KMS-11 (cell line): ENCODE measurements around the gene TBCE.
"Not testable (repeated sequence)": the region's sequence is repeated elsewhere in the genome, so short reads cannot be mapped to it uniquely, and the experiment has no call there.

Experiments used
- H2AFZ ChIP-seq: fragments of 200-600 bp; sonication (generic); 2 replicates; pipeline ENCODE4 v1.6.1; 2016; ENCODE audit warnings: antibody characterized with exemption, mixed run types, low read depth
- H3K27ac ChIP-seq: fragments of 200-600 bp; sonication (generic); 2 replicates; pipeline ENCODE4 v1.6.1; 2016; ENCODE audit warnings: mild to moderate bottlenecking, mixed run types
- H3K27me3 ChIP-seq: fragments of 200-600 bp; sonication (generic); 2 replicates; pipeline ENCODE4 v1.6.1; 2017; ENCODE audit warnings: mild to moderate bottlenecking, low read depth, mixed run types, moderate library complexity; ENCODE audit not compliant: insufficient read depth
- H3K36me3 ChIP-seq: fragments of 200-600 bp; sonication (generic); 2 replicates; pipeline ENCODE4 v1.6.1; 2017; ENCODE audit warnings: mild to moderate bottlenecking, mixed run types; ENCODE audit not compliant: insufficient read depth
- H3K4me1 ChIP-seq: fragments of 200-600 bp; sonication (generic); 2 replicates; pipeline ENCODE4 v1.6.1; 2016; ENCODE audit warnings: mild to moderate bottlenecking, low read depth, mixed run types; ENCODE audit not compliant: poor library complexity, severe bottlenecking
- H3K4me2 ChIP-seq: fragments of 200-600 bp; sonication (generic); 2 replicates; pipeline ENCODE4 v1.7.0; 2016; ENCODE audit warnings: mild to moderate bottlenecking, mixed run types
- H3K4me3 ChIP-seq: fragments of 200-600 bp; sonication (generic); IDR thresholded peaks from 2 replicates; pipeline ENCODE4 v1.6.1; 2017; ENCODE audit warnings: low read depth, low read length, mixed read lengths; ENCODE audit not compliant: insufficient read depth
- H3K79me2 ChIP-seq: fragments of 200-600 bp; sonication (generic); 2 replicates; pipeline ENCODE4 v1.6.1; 2016; ENCODE audit warnings: low read depth, mixed run types; ENCODE audit not compliant: insufficient read depth
- H3K9ac ChIP-seq: fragments of 200-600 bp; sonication (generic); 2 replicates; pipeline ENCODE4 v1.6.1; 2016; ENCODE audit warnings: mild to moderate bottlenecking, mixed run types
- H4K20me1 ChIP-seq: fragments of 200-600 bp; sonication (generic); 2 replicates; pipeline ENCODE4 v1.6.1; 2016; ENCODE audit warnings: mild to moderate bottlenecking, mixed run types; ENCODE audit not compliant: insufficient read depth
- TF ChIP-seq, protein P1 (sequence below): fragments of 200-600 bp; sonication (generic); conservative IDR thresholded peaks from 2 replicates; pipeline ENCODE4 v1.6.1; 2017; ENCODE audit warnings: low read depth, mild to moderate bottlenecking, antibody characterized with exemption, low read length, moderate library complexity, mixed read lengths

TBCE gene

DNA sequence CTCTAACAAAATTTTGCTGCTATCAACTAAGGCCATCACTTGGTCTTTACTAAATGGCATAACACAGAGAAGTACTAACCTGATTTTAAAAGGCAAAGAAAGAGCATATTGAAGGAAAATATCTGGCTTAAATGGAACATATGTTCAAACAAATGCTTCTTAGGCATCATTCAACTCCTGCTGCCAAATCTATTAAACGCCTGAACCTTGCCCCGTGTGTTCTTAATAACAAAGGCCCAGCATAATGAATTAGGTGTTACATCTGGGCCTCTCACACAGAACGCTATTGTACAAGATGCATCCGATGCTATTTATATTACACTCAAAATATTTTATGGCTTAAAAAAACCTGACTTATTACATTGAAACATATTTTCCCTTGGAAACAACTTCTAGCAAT, 88.6 kb downstream of the TBCE start:
- H2AFZ ChIP-seq, result no peak overlapping the region
- TF ChIP-seq, protein P1, sequence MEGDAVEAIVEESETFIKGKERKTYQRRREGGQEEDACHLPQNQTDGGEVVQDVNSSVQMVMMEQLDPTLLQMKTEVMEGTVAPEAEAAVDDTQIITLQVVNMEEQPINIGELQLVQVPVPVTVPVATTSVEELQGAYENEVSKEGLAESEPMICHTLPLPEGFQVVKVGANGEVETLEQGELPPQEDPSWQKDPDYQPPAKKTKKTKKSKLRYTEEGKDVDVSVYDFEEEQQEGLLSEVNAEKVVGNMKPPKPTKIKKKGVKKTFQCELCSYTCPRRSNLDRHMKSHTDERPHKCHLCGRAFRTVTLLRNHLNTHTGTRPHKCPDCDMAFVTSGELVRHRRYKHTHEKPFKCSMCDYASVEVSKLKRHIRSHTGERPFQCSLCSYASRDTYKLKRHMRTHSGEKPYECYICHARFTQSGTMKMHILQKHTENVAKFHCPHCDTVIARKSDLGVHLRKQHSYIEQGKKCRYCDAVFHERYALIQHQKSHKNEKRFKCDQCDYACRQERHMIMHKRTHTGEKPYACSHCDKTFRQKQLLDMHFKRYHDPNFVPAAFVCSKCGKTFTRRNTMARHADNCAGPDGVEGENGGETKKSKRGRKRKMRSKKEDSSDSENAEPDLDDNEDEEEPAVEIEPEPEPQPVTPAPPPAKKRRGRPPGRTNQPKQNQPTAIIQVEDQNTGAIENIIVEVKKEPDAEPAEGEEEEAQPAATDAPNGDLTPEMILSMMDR, result no peak
- no peak overlapping the region for H3K27ac ChIP-seq
- no peak overlapping the region for H3K4me3 ChIP-seq
- H3K79me2 ChIP-seq, result no peaks in the 10 kb centered on the region
- no peaks in the 10 kb centered on the region for H3K27me3 ChIP-seq
- no peaks in the 10 kb centered on the region for H4K20me1 ChIP-seq
- H3K4me1 ChIP-seq, result no peaks in the 10 kb centered on the region
- no peak overlapping the region for H3K9ac ChIP-seq
- no peaks in the 10 kb centered on the region for H3K36me3 ChIP-seq
- no peak overlapping the region for H3K4me2 ChIP-seq

DNA sequence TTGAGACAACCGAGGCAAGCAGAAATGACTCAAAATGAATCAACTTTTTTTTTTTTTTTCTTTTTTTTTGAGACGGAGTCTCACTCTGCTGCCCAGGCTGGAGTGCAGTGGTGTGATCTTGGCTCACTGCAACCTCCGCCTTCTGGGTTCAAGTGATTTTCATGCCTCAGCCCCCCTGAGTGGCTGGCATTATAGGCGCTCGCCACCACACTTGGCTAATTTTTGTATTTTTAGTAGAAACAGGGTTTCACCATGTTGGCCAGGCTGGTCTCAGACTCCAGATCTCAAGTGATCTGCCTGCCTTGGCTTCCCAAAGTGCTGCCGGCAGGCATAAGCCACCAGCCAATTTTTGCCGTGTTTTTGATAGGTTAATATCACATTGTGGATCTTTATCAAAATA, 90.6 kb downstream of the TBCE start:
- H2AFZ ChIP-seq, H3K27ac ChIP-seq, H3K36me3 ChIP-seq, H3K27me3 ChIP-seq, H3K9ac ChIP-seq, H3K4me1 ChIP-seq, H3K79me2 ChIP-seq, H3K4me3 ChIP-seq, H3K4me2 ChIP-seq, H4K20me1 ChIP-seq: not testable (repeated sequence)

DNA sequence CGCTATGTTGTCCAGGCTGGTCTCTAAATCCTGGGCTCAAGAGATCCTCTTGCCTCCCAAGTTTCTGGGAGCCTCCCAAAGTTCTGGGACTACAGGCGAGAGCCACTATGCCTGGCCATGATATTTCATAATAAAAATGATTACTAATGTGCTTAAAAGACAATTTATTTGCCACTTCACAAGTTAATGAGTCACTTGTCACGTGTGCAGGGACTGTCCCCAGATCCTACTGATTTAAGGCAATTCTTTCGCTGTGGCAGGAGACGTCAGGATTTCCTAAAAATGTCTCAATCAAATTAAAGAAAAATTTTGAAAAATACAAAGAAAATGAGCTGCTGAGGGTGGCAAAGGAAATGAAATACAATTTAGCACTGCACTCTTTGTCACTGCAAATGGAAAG, 93.5 kb downstream of the TBCE start:
- no peak overlapping the region for H3K27ac ChIP-seq
- H4K20me1 ChIP-seq, result no peaks in the 10 kb centered on the region
- H3K9ac ChIP-seq, result no peak overlapping the region
- H3K4me3 ChIP-seq, result no peak overlapping the region
- H2AFZ ChIP-seq, result no peak overlapping the region
- peaks cover 9% of the 10 kb centered on the region; the same call in 1 of the 2 replicates for H3K36me3 ChIP-seq
- TF ChIP-seq, protein P1, result no peak
- H3K4me1 ChIP-seq, result no peaks in the 10 kb centered on the region
- H3K79me2 ChIP-seq, result no peaks in the 10 kb centered on the region
- H3K4me2 ChIP-seq, result no peak overlapping the region
- no peaks in the 10 kb centered on the region for H3K27me3 ChIP-seq

DNA sequence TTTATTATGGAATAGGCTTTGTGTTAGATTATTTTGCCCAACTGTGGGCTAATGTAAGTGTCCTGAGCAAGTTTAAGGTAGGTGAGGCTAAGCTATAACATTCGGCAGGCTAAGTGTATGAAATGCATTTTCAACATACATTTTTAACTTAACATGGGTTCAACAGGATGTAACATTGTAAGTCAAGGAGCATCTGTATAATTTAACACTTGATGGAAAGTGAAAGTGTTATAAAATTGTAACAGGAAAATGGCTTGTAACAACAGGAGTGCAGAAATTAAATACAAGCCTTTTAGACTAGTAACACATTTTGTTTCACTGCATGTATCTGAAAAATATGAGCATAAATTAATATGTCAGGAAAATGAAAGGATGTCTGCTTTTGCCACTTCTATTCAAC, 94.7 kb downstream of the TBCE start:
- Histone ChIP-seq H2AFZ (no peak overlapping the region), H3K79me2 (no peaks in the 10 kb centered on the region)

GRCh38 chr1:235462832-235463231, 95.6 kb downstream of the TBCE start:
- H4K20me1 ChIP-seq, H3K79me2 ChIP-seq, H3K9ac ChIP-seq, H2AFZ ChIP-seq, H3K27ac ChIP-seq, H3K27me3 ChIP-seq, H3K4me1 ChIP-seq, H3K4me3 ChIP-seq, H3K4me2 ChIP-seq, H3K36me3 ChIP-seq: not testable (repeated sequence)

More for the DNA sequence above, 94.7 kb downstream of the TBCE start:
- Histone ChIP-seq H3K36me3 (peaks cover 9% of the 10 kb centered on the region; the same call in 1 of the 2 replicates), H3K4me1 (no peaks in the 10 kb centered on the region), H3K4me3 (no peak overlapping the region), H3K9ac (no peak overlapping the region), H4K20me1 (no peaks in the 10 kb centered on the region), H3K4me2 (no peak overlapping the region), H3K27me3 (no peaks in the 10 kb centered on the region), H3K27ac (no peak overlapping the region)
- TF ChIP-seq, protein P1, result no peak
